ENCODE data around the gene KRTAP5-10.
"Not testable (repeated sequence)": the region's sequence is repeated elsewhere in the genome, so short reads cannot be mapped to it uniquely, and the experiment has no call there.

- TF ChIP-seq POLR2A, POLR2AphosphoS5, SPI1, TAF1 (IDR thresholded peaks at IDR 0.05; ENCODE audit: low read depth, low read length): not testable (repeated sequence)
Measured at GRCh38 chr11:71571101-71571850, 5.9 kb downstream of the KRTAP5-10 start.
